Ovary (tissue), 3 donors: ENCODE data around the gene AP3B2.

Experiments used
- EP300 ChIP-seq: sonication (generic); formaldehyde crosslinking; IDR thresholded peaks from one replicate; pipeline ENCODE4 v1.6.1; 2017; ENCODE audit warnings: antibody characterized with exemption
- POLR2A ChIP-seq: fragments of 450-650 bp; IDR thresholded peaks from one replicate; pipeline ENCODE4 v1.6.1; 2017; ENCODE audit warnings: antibody characterized with exemption, mild to moderate bottlenecking, moderate library complexity
- TF ChIP-seq, protein P1 (sequence below), 3 donors: fragments of 450-650 bp in 2 of 3; fragments of 200-600 bp in 1 of 3; IDR thresholded peaks; one replicate each; pipeline versions ENCODE4 v1.5.1 to v1.8.0; 2016 to 2022; ENCODE audit warnings: antibody characterized with exemption in 3 of 3, mild to moderate bottlenecking in 1 of 3
- donor health status: DM: no; HTN: no; CAD: no.

DNA sequence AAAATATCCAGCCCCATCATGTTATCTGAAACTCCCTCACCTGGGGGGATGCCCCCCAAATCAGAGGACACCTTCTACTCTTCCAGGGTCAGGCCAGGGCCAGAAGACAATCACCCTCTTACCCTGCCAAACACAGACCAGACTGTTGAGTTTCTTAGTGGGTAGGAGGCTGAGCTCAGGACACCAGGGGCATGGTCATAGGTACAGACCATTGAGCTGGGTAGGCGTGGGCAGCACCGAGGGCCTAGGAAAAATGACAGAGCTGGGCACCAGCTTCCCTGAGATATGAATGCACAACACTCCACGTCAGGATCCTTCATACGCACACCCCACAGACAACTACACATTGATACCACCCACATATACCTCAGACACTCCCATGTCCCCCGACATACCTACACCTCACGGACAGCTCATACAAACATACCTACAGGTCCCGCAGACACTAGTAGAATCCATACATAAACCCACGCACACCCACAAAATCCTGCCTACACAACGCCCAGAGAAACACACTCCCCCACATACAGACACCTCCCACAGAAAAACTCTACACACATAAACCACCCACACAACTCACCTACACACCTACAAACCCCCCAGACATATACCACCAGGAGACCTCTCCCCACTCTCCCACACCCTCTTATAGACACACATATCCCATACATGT lies 11.8 kb downstream of the AP3B2 start:
- TF ChIP-seq, protein P1, sequence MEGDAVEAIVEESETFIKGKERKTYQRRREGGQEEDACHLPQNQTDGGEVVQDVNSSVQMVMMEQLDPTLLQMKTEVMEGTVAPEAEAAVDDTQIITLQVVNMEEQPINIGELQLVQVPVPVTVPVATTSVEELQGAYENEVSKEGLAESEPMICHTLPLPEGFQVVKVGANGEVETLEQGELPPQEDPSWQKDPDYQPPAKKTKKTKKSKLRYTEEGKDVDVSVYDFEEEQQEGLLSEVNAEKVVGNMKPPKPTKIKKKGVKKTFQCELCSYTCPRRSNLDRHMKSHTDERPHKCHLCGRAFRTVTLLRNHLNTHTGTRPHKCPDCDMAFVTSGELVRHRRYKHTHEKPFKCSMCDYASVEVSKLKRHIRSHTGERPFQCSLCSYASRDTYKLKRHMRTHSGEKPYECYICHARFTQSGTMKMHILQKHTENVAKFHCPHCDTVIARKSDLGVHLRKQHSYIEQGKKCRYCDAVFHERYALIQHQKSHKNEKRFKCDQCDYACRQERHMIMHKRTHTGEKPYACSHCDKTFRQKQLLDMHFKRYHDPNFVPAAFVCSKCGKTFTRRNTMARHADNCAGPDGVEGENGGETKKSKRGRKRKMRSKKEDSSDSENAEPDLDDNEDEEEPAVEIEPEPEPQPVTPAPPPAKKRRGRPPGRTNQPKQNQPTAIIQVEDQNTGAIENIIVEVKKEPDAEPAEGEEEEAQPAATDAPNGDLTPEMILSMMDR (IDR thresholded peaks at IDR 0.05): no peak
- TF ChIP-seq POLR2A: no peak
- no peak for TF ChIP-seq EP300
